Fibroblast of the aortic adventitia (primary cell): ENCODE measurements around the gene PSMA6. TPM values are rescaled to one million over a fixed set of nuclear protein-coding genes. Genes with fewer than 3 reads are reported as not detected.

ENCODE experiments used
- DNase-seq: peaks from one replicate; pipeline ENCODE4 v3.0.0-alpha.2; 2010; ENCODE audit warnings: low read depth
- H3K4me3 ChIP-seq: 2 replicates; pipeline ENCODE4 v1.5.1; 2011; ENCODE audit warnings: low read depth, mild to moderate bottlenecking, control low read depth, low read length, moderate library complexity
- total RNA-seq: library from RNA; depleted of rRNA; stranded (reverse); fragments of >200 nt; gene quantifications from 2 replicates; pipeline ENCODE4 v1.2.3, GENCODE V29; 2012; ENCODE audit warnings: low replicate concordance
- TF ChIP-seq, protein P1 (sequence below): IDR thresholded peaks from 2 replicates; pipeline ENCODE4 v1.5.1; 2011; ENCODE audit warnings: mild to moderate bottlenecking, low read length, control low read depth, inconsistent platforms; ENCODE audit not compliant: insufficient read depth

PSMA6 gene
- total RNA-seq, 1 donor = 184 TPM

DNA sequence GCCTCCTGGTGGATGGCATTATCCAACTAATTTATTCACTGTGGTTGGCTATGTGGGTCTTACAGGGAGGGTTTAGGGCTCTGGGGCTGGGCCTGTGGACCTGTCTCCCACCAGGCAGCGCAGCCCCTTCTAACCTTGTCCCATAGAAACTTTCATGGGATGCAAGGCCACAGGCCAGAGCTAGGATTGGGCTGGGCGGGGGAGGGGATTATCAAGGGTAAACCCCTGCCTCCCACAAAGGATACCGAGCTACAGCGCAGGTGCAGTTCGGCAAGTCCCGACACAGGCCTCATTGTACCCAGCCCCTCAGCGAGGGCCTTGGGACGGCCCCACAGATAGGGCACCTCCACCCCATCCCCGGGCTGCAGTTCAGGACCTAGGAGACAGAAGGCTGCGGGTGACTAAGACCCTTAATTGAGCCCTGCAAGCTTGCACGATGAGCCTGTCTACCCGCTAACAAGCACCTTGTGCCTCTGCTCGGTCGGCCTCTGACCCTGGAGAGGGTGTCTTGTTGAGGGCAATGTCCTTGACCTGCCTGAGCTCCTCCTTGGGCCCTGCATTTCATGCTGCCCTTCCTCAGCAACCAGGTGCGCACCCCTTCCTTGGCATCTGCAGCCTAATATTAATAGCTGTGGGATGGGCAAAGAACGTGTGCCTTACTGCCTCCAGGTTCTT is 46.7 kb downstream of the PSMA6 start:
- H3K4me3 ChIP-seq = no peak overlapping the region
- TF ChIP-seq, protein P1, sequence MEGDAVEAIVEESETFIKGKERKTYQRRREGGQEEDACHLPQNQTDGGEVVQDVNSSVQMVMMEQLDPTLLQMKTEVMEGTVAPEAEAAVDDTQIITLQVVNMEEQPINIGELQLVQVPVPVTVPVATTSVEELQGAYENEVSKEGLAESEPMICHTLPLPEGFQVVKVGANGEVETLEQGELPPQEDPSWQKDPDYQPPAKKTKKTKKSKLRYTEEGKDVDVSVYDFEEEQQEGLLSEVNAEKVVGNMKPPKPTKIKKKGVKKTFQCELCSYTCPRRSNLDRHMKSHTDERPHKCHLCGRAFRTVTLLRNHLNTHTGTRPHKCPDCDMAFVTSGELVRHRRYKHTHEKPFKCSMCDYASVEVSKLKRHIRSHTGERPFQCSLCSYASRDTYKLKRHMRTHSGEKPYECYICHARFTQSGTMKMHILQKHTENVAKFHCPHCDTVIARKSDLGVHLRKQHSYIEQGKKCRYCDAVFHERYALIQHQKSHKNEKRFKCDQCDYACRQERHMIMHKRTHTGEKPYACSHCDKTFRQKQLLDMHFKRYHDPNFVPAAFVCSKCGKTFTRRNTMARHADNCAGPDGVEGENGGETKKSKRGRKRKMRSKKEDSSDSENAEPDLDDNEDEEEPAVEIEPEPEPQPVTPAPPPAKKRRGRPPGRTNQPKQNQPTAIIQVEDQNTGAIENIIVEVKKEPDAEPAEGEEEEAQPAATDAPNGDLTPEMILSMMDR = no peak
- DNase-seq = no peak

DNA sequence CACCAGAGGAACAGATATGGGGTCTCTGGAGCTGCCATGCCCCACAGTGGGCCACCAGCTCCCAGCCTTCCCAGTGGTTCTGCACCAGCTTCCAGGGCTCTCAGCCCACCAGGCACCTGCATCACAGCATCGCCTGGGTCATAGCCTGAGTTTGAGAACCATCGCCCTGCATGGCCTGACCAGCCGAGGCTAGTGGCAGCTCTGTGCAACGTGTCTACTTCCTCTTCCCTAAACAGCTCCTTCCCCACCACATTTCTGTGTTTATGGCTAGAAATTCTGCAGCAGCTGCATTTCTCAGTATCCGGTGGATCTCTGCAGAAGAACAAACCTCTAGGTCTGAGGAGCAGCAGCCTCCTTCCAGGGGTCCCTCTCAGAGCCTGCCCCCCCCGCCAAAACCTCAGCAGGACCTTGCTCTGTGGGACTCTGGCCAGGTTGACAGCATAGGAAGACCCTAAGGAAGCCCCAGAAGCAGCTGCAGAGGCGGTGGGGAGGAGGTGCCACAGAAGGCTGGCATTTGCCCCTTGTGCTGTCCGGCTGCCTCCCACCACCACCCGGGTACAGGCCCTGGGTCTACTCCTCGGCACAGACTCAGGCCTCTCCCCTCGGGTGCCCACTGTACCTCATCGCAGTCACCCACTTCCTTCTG is 47.7 kb downstream of the PSMA6 start:
- no peak overlapping the region for H3K4me3 ChIP-seq
- DNase-seq = no peak
- TF ChIP-seq, protein P1 = no peak

DNA sequence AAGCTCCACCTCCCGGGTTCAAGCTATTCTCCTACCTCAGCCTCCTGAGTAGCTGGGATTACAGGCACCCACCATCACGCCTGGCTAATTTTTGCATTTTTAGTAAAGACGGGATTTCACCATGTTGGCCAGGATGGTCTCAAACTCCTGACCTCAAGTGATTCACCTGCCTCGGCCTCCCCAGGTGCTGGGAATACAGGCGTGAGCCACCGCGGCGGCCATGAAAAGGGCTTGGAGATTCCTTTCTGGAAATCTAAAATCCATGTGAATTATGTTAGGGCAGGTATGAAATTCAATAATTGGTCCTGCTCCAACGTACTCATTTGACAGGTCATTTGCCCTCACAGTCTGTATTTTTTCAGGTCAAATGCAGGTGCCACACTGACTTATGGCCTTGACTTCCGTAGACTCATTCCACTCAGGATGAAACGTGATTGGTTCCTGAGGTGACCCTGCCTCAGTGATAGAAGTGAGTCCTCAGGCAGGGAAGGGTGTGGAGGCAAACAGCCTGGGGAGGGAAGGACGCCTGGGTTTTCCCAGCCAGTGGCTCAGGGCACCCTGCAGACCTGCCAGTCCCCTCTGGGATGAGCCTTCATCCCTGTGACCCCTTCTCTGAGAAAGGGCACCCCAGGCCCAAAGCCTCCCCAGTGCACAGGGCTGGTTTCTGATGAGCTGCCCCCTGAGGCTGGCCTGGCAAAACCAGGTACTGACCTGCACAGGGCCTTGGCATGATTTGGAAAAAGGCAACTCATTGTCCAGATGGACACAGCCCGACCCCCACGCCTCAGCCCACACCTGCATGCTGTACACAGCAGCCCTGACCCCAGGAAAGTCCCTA is 48.7 kb downstream of the PSMA6 start:
- H3K4me3 ChIP-seq = no peak overlapping the region
- no peak for DNase-seq
- TF ChIP-seq, protein P1 = no peak

DNA sequence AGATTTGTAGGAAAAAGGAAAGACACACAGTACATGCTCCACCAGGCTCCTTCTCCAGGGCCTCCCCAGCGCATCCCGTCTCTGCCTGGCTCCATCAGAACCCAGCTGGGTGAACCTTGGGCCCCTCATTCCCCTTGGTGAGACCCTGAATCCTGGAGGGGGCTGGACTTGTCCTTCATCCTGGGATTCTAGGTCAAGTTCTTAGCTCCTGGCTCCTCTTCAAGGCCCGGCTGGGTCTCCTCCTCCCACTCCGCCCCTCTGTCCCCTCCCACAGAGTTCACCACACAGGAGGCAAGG is 49.2 kb downstream of the PSMA6 start:
- no peak for DNase-seq
- no peak overlapping the region for H3K4me3 ChIP-seq
- TF ChIP-seq, protein P1 = no peak

DNA sequence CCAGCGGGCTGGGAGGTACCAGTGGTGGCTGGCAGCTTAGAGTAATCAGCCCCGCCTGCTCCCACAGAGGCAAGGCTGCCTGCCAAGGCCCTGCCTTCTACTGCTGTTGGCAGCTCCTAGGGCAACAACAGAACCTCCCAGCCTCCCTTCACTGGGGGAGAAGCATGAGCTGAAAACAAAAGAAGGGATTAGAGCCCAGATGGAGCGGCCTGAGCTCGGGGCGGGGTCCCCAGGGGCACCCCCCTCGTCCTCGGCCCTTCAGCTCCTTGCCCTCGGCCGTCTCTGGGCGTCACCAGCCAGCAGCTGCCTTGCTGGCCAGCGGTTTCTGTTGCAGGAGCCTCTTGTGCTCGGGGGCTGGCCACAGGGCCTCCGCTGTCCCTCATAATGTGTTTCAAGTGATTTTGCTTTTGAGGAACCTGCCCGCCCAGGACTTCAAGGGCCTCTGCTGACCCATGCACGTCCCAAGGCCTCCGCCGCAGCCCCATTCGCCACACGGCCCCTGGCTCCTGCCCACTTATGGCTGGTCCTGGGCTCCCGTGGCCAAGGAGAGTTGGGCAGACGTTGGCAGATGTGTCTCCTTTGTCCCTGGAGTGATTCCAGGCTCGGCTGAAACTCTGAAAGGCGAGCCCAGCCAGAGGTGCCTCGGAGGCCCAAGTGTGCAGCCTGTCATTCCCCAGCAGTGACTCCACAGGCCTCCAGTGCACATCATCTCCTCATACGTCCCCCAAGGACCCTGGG is 49.7 kb downstream of the PSMA6 start:
- no peak overlapping the region for H3K4me3 ChIP-seq
- TF ChIP-seq, protein P1 = no peak
- peak; percentile 96 for DNase-seq

DNA sequence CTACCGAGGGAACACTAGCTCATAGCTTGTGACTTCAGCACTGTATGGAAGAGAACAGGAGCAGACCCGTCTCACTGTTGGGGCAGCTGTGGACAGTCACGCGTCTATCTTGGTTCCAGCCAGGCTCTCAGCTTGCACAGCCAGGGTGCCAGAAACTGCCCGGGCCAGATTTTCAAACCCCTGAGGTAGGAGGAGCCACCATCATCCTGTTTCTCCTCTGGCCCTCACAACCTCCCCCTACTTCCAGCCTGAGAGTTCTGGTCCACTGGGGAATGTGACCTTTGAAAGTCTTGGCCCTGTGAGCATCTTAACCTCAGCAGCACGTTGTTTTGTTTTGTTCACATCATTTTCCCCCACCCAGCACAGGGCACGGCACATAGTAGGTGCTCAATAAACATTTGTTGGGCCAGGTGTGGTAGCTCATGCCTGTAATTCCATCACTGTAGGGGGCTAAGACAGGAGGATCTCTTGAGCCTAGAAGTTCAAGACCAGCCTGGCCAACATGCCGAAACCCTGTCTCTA is 50.4 kb downstream of the PSMA6 start:
- H3K4me3 ChIP-seq = no peak overlapping the region
- TF ChIP-seq, protein P1 = no peak
- no peak for DNase-seq
